NCI-H1105 treated with DMSO at 0.1 percent for 48 hours (cell line): ENCODE results near the gene CCDC60.

Source experiments
- DNase-seq: peaks from one replicate; lab custom pipeline; 2025; lab: John Stamatoyannopoulos, UW

CCDC60 gene

DNA sequence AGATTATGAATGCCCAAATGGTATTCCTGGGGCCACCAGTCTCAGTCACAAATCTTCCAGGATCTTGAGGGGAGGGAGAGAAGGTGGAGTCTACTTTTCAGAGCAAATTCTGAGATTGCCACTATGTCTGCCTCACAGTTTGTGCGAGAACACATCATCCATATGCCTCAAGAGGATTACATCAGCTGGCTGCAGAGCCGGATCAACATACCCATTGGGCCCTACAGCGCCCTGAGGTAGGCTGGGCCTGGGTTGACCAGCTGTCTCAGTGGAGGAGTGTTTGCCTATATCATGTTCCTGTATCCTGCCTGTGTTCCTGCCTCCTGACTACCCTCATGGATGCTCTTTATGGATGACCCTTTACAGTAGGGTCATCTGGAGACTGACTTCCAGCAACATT is 205.9 kb downstream of the CCDC60 start:
- DNase-seq, result no peak

DNA sequence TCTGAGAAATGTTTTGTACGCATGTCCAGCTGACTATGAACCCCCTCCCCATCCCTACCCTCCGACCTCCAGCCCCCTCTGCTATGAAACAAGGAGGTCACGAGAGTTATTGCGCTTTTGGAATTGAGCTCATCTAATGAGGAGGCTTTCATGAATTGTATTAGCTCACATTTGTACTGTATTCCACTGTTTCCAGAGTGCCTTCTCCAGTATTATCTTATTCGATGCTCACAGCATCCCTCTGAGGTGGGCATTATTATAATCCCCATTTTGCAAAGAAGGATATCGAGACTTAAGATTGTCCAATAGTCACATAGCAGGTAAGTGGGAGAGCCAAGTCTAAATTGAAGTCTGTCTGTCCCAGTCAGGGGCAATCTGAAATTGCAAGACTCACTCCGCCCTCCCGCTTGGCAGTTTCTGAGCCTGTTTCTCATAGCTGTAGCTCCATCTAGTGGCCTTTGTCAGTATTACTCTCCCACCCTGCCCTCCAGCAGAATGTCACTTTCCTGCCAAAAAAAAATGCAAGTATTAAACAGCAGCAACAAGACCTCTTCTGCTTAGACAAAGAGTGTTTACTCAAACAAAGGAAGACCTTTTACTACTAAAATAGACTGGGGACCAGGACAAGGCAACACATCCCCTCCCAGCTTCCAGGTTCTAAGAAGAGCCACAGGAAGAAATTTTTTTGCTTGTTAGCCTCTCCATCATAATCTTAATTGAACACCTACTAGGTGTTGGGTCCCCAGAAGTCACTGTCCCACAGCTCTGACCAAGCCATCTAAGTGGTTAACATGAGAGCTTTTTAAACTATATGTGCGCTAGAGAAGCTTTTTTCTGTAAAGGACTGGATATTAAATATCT is 210.5 kb downstream of the CCDC60 start:
- DNase-seq, result peak; percentile 71

DNA sequence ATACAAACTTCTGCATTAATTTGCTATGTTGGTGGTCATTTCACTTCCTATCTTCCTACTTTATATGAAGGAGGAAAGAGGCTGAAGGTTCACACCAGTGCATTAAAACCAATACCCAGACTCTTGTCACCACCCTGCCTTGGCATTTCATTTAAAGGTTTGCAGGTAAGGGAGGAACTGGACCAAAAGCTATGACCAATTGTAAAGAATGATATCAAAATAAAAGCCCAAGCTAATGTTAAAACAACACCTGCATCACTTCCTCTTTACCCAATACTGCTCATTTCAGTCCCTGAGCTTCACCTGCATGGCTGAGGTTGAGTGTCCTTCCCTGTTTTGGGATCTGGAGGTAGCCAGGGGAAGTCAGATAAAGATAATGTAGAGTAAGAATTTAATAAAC is 211.8 kb downstream of the CCDC60 start:
- DNase-seq, result no peak

DNA sequence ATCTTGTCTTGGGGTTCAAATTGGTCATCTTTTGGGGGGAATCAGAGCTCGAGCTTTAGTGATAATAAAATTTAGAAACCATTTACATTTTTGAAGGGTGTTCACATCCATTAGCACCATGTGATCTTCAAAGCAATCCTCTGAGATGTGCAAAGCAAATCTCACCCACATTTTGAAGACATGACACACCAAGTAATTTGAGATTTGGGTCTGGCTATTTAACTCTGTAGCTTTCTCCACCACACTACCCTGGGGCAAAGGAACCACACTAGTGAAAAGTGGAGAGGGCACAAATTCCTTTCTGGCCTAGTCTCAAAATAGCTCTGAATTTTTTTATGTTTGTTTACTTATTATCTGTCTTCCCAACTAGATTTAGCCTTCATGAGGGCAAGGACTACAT is 212.5 kb downstream of the CCDC60 start:
- DNase-seq, result no peak

DNA sequence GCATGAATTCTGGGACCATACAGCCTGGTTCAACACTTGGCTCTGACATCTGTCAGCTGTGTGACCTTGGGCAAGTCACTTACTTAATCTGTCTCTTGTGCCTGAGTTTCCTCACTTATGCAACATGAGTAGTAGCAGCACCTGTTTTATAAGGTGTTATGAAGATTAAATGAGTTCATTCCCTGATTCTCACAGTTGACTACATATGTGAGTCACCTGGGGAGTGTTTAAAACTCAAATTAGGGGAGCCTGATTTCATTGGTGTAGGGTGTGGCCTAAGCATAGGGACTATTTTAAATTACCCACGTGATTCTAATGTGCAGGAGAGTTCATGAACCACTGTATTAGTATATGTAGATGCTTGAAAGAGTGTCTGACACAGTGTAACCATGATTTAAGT is 222.3 kb downstream of the CCDC60 start:
- DNase-seq, result no peak

DNA sequence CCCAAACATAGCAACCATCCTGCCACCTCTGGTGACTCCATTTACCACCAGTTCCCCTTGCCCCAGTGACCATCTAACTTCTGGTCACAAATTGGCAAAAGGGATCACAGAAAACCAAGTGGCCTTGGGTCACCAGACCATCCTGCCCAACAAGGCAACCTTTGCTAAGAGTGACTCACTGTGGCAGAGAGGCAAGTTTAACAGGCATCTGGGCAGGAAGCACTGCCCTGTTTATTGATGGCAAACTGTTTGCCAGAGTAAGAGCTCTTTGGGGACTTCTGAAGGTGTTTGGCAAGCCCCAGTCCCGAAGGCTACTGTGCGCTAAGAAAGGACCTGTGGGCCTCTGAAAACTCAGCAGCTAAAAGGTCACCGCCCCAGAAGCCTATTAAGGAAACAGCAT is 230.9 kb downstream of the CCDC60 start:
- no peak for DNase-seq

DNA sequence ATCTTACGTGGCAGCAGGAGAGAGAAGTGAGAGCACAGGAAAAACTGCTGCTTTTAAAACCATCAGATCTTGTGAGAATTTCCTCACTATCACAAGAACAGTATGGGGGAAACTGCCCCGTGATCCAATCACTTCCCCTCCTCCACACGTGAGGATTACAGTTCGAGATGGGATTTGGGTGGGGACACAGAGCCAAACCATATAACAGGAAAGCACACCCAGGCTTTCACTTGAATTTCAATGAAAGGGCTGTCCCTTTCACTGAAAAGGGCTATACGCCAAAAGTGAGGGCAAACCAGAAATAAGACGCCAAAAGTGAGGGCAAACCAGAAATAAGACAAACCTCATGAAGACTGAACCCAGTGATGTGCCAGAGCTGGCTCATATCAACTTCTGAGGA is 236.2 kb downstream of the CCDC60 start:
- DNase-seq, result no peak

DNA sequence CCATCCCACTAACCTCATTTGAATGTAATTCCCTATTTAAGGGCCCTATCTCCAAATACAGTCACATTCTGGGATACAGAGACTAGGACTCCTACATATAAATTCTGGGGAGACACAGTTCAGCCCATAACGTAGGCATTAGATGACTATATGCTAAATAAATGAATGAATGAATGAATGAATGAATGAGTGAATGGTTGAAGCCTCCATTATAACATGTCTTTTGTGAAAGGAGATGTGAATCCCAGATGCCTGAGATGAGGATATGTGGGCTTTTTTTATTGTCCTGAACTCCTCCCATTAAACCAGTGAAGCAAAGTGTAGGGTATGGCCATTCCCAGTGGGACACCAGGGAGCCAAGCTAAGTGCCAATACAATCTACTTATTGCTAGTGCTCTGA is 238.6 kb downstream of the CCDC60 start:
- DNase-seq, result no peak

DNA sequence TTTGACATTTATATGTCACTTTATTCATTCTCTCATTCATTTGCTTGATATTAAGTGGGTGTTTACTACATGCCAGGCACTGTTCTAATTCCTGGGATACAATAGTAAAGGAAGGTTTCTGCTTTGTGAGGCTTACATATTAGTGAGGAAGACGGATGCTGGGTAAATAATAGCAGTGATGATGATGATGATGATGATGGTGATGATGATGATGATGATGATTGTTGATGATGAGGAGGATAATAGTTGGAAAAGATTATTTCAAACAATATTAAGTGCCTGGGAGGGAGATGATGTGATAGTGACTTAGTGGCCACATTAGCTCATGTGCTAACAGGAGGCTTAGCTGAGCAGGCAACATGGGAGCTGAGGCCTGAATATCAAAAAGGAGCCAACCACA is 239.7 kb downstream of the CCDC60 start:
- no peak for DNase-seq

DNA sequence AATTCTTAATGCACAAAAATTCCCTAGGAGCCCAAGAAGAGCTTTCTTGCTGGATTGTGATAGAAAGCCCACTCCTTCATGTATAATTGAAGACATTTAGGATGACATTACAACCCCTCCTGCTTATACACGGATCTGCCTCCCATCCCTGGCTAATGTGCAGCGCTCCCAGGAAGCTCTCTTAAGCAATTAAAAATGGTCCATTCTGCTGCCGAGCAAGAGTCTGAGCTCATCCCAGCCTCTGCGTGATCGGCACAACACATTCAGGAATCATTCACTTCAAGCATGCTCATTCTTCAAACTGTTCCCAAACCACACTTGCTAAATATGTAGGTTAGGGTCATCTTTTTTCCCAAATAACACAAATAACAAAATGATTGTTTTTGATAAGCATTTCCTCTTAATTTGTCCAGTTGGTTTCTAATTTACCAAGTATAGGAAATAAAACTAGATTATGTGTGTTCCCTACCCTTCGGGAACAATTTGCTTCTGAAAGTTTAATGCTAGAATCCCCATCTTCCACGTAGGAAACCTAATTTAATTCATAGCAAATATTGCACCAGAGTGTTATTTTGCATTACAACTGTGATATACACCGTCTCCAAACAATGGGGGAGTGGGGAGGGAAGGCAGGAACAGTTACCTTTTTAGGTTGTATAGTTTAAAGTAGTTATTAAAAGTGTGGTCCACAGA is 241.7 kb downstream of the CCDC60 start:
- no peak for DNase-seq

DNA sequence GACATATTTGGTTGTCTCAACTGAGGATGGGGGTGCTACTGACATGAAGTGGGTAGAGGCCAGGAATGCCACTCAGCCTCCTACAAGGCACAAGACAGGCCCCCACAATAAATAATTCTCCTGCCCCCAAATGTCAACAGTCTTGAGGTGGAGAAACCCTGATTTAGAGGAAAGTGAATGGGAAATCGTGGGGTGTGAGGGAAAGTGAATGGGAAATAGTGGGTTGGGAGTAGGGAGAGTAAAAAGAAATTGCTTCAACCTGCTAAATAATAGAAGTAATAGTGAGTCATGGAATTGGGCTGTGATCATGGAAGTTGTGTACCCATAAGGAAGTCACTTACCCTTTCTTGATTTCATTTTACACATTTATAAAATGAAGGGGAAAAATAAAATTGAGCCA is 242.4 kb downstream of the CCDC60 start:
- no peak for DNase-seq

DNA sequence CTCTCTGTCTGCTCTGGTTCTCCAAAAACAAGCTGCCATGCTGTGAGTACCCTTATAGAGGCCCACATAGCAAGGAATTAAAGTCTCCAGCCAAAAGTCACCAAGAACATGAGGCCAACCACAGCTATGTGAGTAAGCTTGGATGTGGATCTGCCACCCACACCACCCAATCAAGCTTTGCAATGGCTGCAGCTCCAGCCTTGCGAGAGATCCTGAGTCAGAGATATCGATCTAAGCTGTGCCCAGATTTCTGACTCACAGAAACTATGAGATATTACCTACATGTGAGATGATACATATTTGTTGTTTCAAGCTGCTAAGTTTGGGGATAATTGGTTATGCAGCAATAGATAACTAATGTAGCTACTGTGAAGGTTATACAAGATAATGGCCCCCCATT is 243.6 kb downstream of the CCDC60 start:
- DNase-seq, result no peak

DNA sequence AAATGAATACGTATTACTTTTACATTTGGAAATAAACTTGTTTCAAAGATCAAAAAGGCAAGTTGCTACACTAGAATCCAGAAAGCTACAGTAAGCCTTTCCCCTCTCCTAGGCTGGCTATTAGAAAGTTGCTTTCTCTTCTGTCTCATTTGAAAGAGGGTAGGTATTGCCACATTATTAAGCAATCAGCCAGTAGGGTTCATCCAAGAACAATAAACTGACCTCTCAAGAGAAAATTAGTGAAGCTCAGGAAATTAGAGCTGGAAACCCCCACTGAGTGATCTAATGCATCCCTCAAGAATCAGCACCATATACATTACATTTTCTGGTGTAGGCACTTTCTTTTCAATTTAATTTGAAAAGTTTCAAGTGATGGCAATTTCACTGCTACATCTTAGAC is 254.6 kb downstream of the CCDC60 start:
- no peak for DNase-seq

DNA sequence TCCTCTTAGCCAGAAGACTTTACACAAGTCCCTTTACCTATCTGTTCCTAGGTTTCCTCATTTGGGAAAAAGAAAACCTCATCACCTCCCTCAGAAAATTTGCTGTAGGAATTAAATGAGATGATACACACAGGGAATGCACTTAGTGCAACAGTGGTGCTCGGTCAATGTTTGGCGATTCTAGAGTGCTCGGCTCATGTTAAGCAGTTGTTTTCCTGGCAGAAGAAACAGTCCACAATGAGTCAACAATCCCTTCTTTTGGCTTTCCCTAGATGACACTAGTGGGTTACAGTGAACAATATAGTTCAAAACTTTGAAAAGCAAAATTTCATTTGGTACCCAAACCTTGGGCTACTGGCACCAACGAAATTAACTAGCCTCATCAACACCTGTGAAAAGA is 255.1 kb downstream of the CCDC60 start:
- no peak for DNase-seq
